ENCODE measurements around the gene TOMM20.

Gene TOMM20

GRCh38 chr1:235124665-235125064 lies 4.0 kb downstream of the TOMM20 start:
- TF ChIP-seq ZBTB44 (tag by site-specific recombination; IDR thresholded peaks at IDR 0.05) = no peak
- TF ChIP-seq, protein P1, sequence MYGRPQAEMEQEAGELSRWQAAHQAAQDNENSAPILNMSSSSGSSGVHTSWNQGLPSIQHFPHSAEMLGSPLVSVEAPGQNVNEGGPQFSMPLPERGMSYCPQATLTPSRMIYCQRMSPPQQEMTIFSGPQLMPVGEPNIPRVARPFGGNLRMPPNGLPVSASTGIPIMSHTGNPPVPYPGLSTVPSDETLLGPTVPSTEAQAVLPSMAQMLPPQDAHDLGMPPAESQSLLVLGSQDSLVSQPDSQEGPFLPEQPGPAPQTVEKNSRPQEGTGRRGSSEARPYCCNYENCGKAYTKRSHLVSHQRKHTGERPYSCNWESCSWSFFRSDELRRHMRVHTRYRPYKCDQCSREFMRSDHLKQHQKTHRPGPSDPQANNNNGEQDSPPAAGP (tag by site-specific recombination; IDR thresholded peaks at IDR 0.05) = no peak
- no peak for TF ChIP-seq ZNF121 (tag by site-specific recombination; IDR thresholded peaks at IDR 0.05)
- no peak for TF ChIP-seq PBX3 (CRISPR knock-in tag; IDR thresholded peaks at IDR 0.05)
- no peak for TF ChIP-seq ZNF677 (tag by site-specific recombination; IDR thresholded peaks at IDR 0.05)
- no peak for TF ChIP-seq ZNF140 (tag by site-specific recombination; IDR thresholded peaks at IDR 0.05)
- TF ChIP-seq ZNF48 (tag by site-specific recombination; IDR thresholded peaks at IDR 0.05) = no peak
- no peak for TF ChIP-seq ZNF311 (tag by site-specific recombination; IDR thresholded peaks at IDR 0.05; ENCODE audit: borderline replicate concordance)
- TF ChIP-seq ZNF184 (tag by site-specific recombination; IDR thresholded peaks at IDR 0.05) = no peak
- no peak for TF ChIP-seq FEZF1 (tag by site-specific recombination; IDR thresholded peaks at IDR 0.05)
- TF ChIP-seq PRDM1 (tag by site-specific recombination; IDR thresholded peaks at IDR 0.05) = no peak
- no peak for TF ChIP-seq ZNF214 (tag by site-specific recombination; IDR thresholded peaks at IDR 0.05; ENCODE audit: borderline replicate concordance)
- TF ChIP-seq ZNF350 (tag by site-specific recombination; IDR thresholded peaks at IDR 0.05) = no peak
- TF ChIP-seq ZSCAN16 (tag by site-specific recombination; IDR thresholded peaks at IDR 0.05) = no peak
- TF ChIP-seq ZSCAN30 (tag by site-specific recombination; IDR thresholded peaks at IDR 0.05) = no peak
- TF ChIP-seq EGR2 (tag by site-specific recombination; IDR thresholded peaks at IDR 0.05; ENCODE audit: low read depth) = no peak
- no peak for TF ChIP-seq ZBTB1 (tag by site-specific recombination; IDR thresholded peaks at IDR 0.05)
- Histone ChIP-seq H3K36me3 (ENCODE audit: control insufficient read depth in 2 of 2, insufficient read depth in 1 of 2, low read length in 2 of 2) (peaks cover 45 to 69% of the 10 kb centered on the region in 2 experiments), H3K4me3 (ENCODE audit: low read depth, low read length) (no peak overlapping the region), H3K9me3 (ENCODE audit: control insufficient read depth, insufficient read depth, low read depth, low read length) (no peaks in the 10 kb centered on the region), H3K4me1 (ENCODE audit: control insufficient read depth, insufficient read depth, low read length) (peaks cover 6% of the 10 kb centered on the region), H3K27ac (ENCODE audit: extremely low read depth, low read depth, low read length) (no peak overlapping the region)
- ChIA-PET POLR2A (no interaction called here), CTCF (interaction anchor here (0.6 to 3.2 kb wide), 4 partner anchors 9 to 603 kb away, joined by 3 to 13 read pairs (median 4); no protein-coding TSS in a partner anchor)

DNA sequence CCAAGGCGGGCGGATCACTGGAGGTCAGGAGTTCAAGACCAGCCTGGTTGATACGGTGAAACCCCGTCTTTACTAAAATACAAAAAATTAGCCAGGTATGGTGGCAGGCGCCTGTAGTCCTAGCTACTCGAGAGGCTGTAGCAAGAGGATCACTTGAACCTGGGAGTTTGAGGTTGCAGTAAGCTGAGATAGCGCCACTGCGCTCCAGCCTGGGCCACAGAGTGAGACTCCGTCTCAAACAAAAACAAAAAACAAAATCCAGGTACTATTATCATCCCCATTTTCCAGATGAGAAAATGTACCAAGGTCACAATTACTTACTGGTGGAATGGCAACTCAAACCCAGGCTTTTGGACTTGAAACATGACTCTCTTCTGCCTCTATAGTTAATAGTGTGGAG lies 4.5 kb downstream of the TOMM20 start:
- Histone ChIP-seq H3K9me3 (ENCODE audit: control insufficient read depth, insufficient read depth, low read depth, low read length) (no peaks in the 10 kb centered on the region), H3K27ac (ENCODE audit: extremely low read depth, low read depth, low read length) (no peak overlapping the region), H3K36me3 (ENCODE audit: control insufficient read depth in 2 of 2, insufficient read depth in 1 of 2, low read length in 2 of 2) (peaks cover 51 to 75% of the 10 kb centered on the region in 2 experiments), H3K4me1 (ENCODE audit: control insufficient read depth, insufficient read depth, low read length) (peaks cover 6% of the 10 kb centered on the region), H3K4me3 (ENCODE audit: low read depth, low read length) (no peak overlapping the region)
- ChIA-PET POLR2A (no interaction called here), CTCF (interaction anchor here (0.6 to 3.2 kb wide), 4 partner anchors 8 to 289 kb away, joined by 3 to 13 read pairs (median 4); no protein-coding TSS in a partner anchor)
- TF ChIP-seq SP7 (tag by site-specific recombination; IDR thresholded peaks at IDR 0.05) (peak; percentile 11; the same call in 1 of the 2 replicates), ZEB2 (tag by site-specific recombination; IDR thresholded peaks at IDR 0.05) (0 out of 2 replicates have a peak, but pooled peaks have one; percentile 24), TSHZ1 (tag by site-specific recombination; IDR thresholded peaks at IDR 0.05; ENCODE audit: borderline replicate concordance) (peak; percentile 14; the same call in 1 of the 2 replicates), ZBTB20 (tag by site-specific recombination; IDR thresholded peaks at IDR 0.05) (no peak), KLF1 (tag by site-specific recombination; IDR thresholded peaks at IDR 0.05) (peak; percentile 24; the same call in 1 of the 2 replicates), ZNF664 (tag by site-specific recombination; IDR thresholded peaks at IDR 0.05) (0 out of 2 replicates have a peak, but pooled peaks have one; percentile 4), ZNF626 (tag by site-specific recombination; IDR thresholded peaks at IDR 0.05) (no peak), ZNF121 (tag by site-specific recombination; IDR thresholded peaks at IDR 0.05) (0 out of 2 replicates have a peak, but pooled peaks have one; percentile 34)
